GM13976 (cell line): ENCODE data around the gene TTLL12.
A peak's percentile ranks its signal among the peaks of the same experiment; 100 is the strongest.

Source experiments
- DNase-seq: peaks from one replicate; pipeline ENCODE4 v3.0.0; 2012; ENCODE audit warnings: low spot score
- CTCF ChIP-seq: IDR thresholded peaks from 2 replicates; pipeline ENCODE4 v1.5.1; 2012; ENCODE audit warnings: borderline replicate concordance, mild to moderate bottlenecking; ENCODE audit not compliant: insufficient read depth; ENCODE audit errors: extremely low read depth, missing control alignments, control extremely low read depth
- in situ Hi-C: fragments of 300-500 bp; cut with MboI; formaldehyde crosslinking; loops from one replicate; pipeline ENCODE4 v1.12.0; 2022; ENCODE audit warnings: low sequenced_read_pairs, mixed read lengths, inconsistent platforms; ENCODE audit not compliant: unreplicated experiment

The TTLL12 gene

GRCh38 chr22:43133401-43133800 is 53.5 kb downstream of the TTLL12 start:
- DNase-seq: no peak
- TF ChIP-seq CTCF: no peak
- in situ Hi-C loops: no loop called here

- TF ChIP-seq CTCF: no peak
- no peak for DNase-seq
- in situ Hi-C loops: no loop called here
Measured at GRCh38 chr22:43131773-43132501, 55.0 kb downstream of the TTLL12 start.

- in situ Hi-C loops: no loop called here
- DNase-seq: no peak
Measured at GRCh38 chr22:43129426-43130425, 57.2 kb downstream of the TTLL12 start.

GRCh38 chr22:43128928-43129424 is 58.0 kb downstream of the TTLL12 start:
- in situ Hi-C loops: no loop called here
- TF ChIP-seq CTCF: no peak
- DNase-seq: peak; percentile 69

More at GRCh38 chr22:43129426-43130425, 57.2 kb downstream of the TTLL12 start:
- no peak for TF ChIP-seq CTCF

GRCh38 chr22:43128116-43128515 is 58.8 kb downstream of the TTLL12 start:
- in situ Hi-C loops: no loop called here
- no peak for DNase-seq
- TF ChIP-seq CTCF: no peak

- DNase-seq: no peak
Measured at GRCh38 chr22:43127166-43127908, 59.6 kb downstream of the TTLL12 start.

More at GRCh38 chr22:43127166-43127908, 59.6 kb downstream of the TTLL12 start:
- no peak for TF ChIP-seq CTCF
- in situ Hi-C loops: no loop called here
